Measurements from ENCODE around the gene SLC7A1.

DNA sequence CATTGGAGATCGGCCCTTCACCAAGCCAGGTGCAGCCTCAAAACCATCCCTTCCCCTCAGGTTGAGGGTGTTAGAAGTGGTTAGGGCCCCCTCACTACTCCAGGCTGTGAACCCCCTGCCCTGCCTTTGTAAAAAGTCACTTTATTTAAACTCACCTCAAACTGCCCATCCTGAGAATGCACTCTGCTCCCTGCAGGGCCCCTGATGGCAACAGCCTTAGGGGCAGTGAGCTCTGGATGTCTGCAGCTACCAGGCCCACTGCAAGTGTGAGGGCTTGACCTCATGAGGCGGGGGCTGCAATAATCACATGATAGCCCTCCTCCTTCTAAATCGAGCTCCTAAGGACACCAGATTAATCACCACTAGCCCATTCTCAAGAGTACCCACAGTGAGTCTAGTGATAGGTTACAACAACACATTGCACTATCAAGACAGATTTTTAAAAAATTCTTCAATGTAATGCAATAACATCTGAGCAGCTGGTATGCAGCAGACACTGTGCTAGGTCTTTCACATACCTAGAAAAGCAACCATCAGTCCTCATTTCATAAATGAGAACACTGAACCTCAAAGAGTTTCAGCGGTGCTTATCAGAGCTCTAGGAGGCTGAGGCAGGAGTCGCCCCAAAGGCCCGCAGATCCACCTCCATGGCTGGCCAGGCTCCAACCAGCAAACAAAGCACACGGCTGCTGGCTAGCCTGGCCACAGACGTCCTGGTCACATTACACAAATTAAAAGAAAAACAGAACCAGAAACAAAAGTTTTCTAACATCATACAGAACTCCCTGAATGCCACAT, 26.0 kb downstream of the SLC7A1 start:
- TF ChIP-seq, protein P1, sequence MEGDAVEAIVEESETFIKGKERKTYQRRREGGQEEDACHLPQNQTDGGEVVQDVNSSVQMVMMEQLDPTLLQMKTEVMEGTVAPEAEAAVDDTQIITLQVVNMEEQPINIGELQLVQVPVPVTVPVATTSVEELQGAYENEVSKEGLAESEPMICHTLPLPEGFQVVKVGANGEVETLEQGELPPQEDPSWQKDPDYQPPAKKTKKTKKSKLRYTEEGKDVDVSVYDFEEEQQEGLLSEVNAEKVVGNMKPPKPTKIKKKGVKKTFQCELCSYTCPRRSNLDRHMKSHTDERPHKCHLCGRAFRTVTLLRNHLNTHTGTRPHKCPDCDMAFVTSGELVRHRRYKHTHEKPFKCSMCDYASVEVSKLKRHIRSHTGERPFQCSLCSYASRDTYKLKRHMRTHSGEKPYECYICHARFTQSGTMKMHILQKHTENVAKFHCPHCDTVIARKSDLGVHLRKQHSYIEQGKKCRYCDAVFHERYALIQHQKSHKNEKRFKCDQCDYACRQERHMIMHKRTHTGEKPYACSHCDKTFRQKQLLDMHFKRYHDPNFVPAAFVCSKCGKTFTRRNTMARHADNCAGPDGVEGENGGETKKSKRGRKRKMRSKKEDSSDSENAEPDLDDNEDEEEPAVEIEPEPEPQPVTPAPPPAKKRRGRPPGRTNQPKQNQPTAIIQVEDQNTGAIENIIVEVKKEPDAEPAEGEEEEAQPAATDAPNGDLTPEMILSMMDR (conservative IDR thresholded peaks at IDR 0.05), result no peak
- no peak for TF ChIP-seq EZH2 (IDR thresholded peaks at IDR 0.05; ENCODE audit: low read depth)
